H1 (cell line): ENCODE results near the gene RBM14. TPM values are rescaled to one million over a fixed set of nuclear protein-coding genes. Genes with fewer than 3 reads are reported as not detected.

Experiments used
- ASH2L ChIP-seq: fragments of 200-600, 300-600 bp; sonication (generic); IDR thresholded peaks from one replicate; pipeline ENCODE4 v1.7.1; 2017; ENCODE audit warnings: low read length
- CHD7 ChIP-seq: fragments of 300-600 bp; sonication (generic); IDR thresholded peaks from 2 replicates; pipeline ENCODE4 v1.7.1; 2012; ENCODE audit warnings: low read length, moderate library complexity, mild to moderate bottlenecking, inconsistent platforms; ENCODE audit not compliant: insufficient replicate concordance
- GTF2F1 ChIP-seq: IDR thresholded peaks from 2 replicates; pipeline ENCODE4 v1.6.1; 2012; ENCODE audit warnings: low read depth, low read length, improper control_type of control experiment, borderline replicate concordance
- HDAC6 ChIP-seq: IDR thresholded peaks from one replicate; pipeline ENCODE4 v1.7.1; 2012; ENCODE audit warnings: low read depth, mild to moderate bottlenecking, inconsistent platforms, low read length, moderate library complexity
- MAFK ChIP-seq: IDR thresholded peaks from 2 replicates; pipeline ENCODE4 v1.6.1; 2012; ENCODE audit warnings: low read depth, mild to moderate bottlenecking, improper control_type of control experiment, low read length
- NANOG ChIP-seq: IDR thresholded peaks from 2 replicates; pipeline ENCODE4 v1.6.1; 2011; ENCODE audit warnings: low read length, low read depth, mild to moderate bottlenecking, inconsistent platforms; ENCODE audit not compliant: insufficient read depth, poor library complexity, severe bottlenecking
- PHF8 ChIP-seq: fragments of 200-600 bp; sonication (generic); conservative IDR thresholded peaks from 2 replicates; pipeline ENCODE4 v1.7.1; 2012; ENCODE audit warnings: low read depth, mild to moderate bottlenecking, inconsistent platforms, low read length, moderate library complexity
- POU5F1 ChIP-seq: IDR thresholded peaks from 2 replicates; pipeline ENCODE4 v1.6.1; 2011; ENCODE audit warnings: low read depth, mild to moderate bottlenecking, low read length, moderate library complexity
- RFX5 ChIP-seq: IDR thresholded peaks from 2 replicates; pipeline ENCODE4 v1.6.1; 2011; ENCODE audit warnings: low read depth, low read length, improper control_type of control experiment, borderline replicate concordance
- SIX5 ChIP-seq: IDR thresholded peaks from 2 replicates; pipeline ENCODE4 v1.6.1; 2011; ENCODE audit warnings: mild to moderate bottlenecking, low read depth, low read length
- polyA plus RNA-seq, 7 experiments: library from polyadenylated mRNA; depleted of rRNA in 3 of 7; stranded (reverse) in 5 of 7; unstranded in 2 of 7; fragments of >200 nt in 5 of 7; fragments of 200-250 nt in 2 of 7; gene quantifications; 1 replicate in 5 of 7; 2 replicates in 1 of 7; 4 replicates in 1 of 7; pipeline versions ENCODE4 v1.2.1 to v1.2.3, GENCODE V29; 2011 to 2013; ENCODE audit warnings: missing spikeins in 2 of 7, mixed read lengths in 2 of 7
- total RNA-seq: library from RNA; stranded (reverse); fragmentation: NEBNext Ultra II Directional; extraction: Animal tissue kit (Norgen Biotek cat#: 25700); gene quantifications from 2 replicates; pipeline ENCODE4 v1.2.1, GENCODE V29; 2021

Gene RBM14
- total and polyA plus RNA-seq, 2 of the 8 experiments (the other 6 are each of a cell fraction or from before 2014, with no cell fraction given): 67.2 to 142 TPM

GRCh38 chr11:66616379-66617154 is at the start of gene RBM14 (continued):
- TF ChIP-seq CHD7: no peak
- 0 out of 2 replicates have a peak, but pooled peaks have one; percentile 60 for TF ChIP-seq GTF2F1
- peak; percentile 97 for TF ChIP-seq PHF8
- TF ChIP-seq NANOG: peak; percentile 44
- TF ChIP-seq POU5F1: no peak
- TF ChIP-seq ASH2L: peak; percentile 86
- 0 out of 2 replicates have a peak, but pooled peaks have one; percentile 11 for TF ChIP-seq MAFK
- TF ChIP-seq SIX5: no peak
- TF ChIP-seq RFX5: no peak
- no peak for TF ChIP-seq HDAC6
